CD4-positive, alpha-beta memory T cell (primary cell): ENCODE results near the gene SPEM3. TPM values are rescaled to one million over a fixed set of nuclear protein-coding genes. Genes with fewer than 3 reads are reported as not detected.
A peak's percentile ranks its signal among the peaks of the same experiment; 100 is the strongest.

ENCODE experiments used
- CTCF ChIA-PET: fragments of 350-600 bp; sonication (Branson Sonifier 250); formaldehyde crosslinking; loops from one replicate; lab custom pipeline; 2021; ENCODE audit warnings: inconsistent platforms; ENCODE audit not compliant: partially characterized antibody; lab: Charles Lee
- POLR2A ChIA-PET: fragments of 350-600 bp; sonication (Branson Sonifier 250); formaldehyde crosslinking; loops from one replicate; lab custom pipeline; 2021; ENCODE audit not compliant: partially characterized antibody; lab: Charles Lee
- DNase-seq, 5 donors: peaks; one replicate each; pipeline versions ENCODE4 v3.0.0 to v3.0.0-alpha.2; 2020 to 2022; ENCODE audit warnings: mixed read lengths in 1 of 5
- H3K27ac ChIP-seq: one replicate; pipeline ENCODE4 v1.7.0; 2013; ENCODE audit warnings: low read depth, low read length
- H3K27me3 ChIP-seq: 2 replicates; pipeline ENCODE4 v1.7.0; 2013; ENCODE audit warnings: mild to moderate bottlenecking, low read length, moderate library complexity; ENCODE audit not compliant: insufficient read depth
- H3K36me3 ChIP-seq: 2 replicates; pipeline ENCODE4 v1.7.0; 2013; ENCODE audit warnings: mild to moderate bottlenecking, low read length, moderate library complexity; ENCODE audit not compliant: insufficient read depth
- H3K4me1 ChIP-seq: 2 replicates; pipeline ENCODE4 v1.7.0; 2013; ENCODE audit warnings: mild to moderate bottlenecking, low read length, moderate library complexity; ENCODE audit not compliant: insufficient read depth
- H3K4me3 ChIP-seq, 2 donors: one replicate each; pipeline ENCODE4 v1.7.0; 2013; ENCODE audit warnings: low read length in 2 of 2, mild to moderate bottlenecking in 1 of 2
- H3K9me3 ChIP-seq, 2 donors: one replicate each; pipeline ENCODE4 v1.7.0; 2013; ENCODE audit warnings: low read length in 2 of 2, control low read depth in 1 of 2; ENCODE audit not compliant: control insufficient read depth in 1 of 2
- H3K27ac Mint-ChIP-seq, 7 donors: one replicate each; pipeline ENCODE4 v1.8.0; 2020 to 2021; ENCODE audit warnings: mixed read lengths in 7 of 7, mild to moderate bottlenecking in 6 of 7, inconsistent platforms in 3 of 7, moderate library complexity in 3 of 7
- H3K27me3 Mint-ChIP-seq, 2 donors: one replicate each; pipeline ENCODE4 v1.8.0; 2020 to 2021; ENCODE audit warnings: mixed read lengths in 2 of 2
- H3K36me3 Mint-ChIP-seq, 2 donors: one replicate each; pipeline ENCODE4 v1.8.0; 2020 to 2021; ENCODE audit warnings: mixed read lengths in 2 of 2, inconsistent platforms in 1 of 2, mild to moderate bottlenecking in 1 of 2
- H3K4me1 Mint-ChIP-seq, 4 donors: one replicate each; pipeline ENCODE4 v1.8.0; 2020 to 2021; ENCODE audit warnings: mixed read lengths in 4 of 4, mild to moderate bottlenecking in 1 of 4
- H3K4me3 Mint-ChIP-seq, 8 donors: one replicate each; pipeline ENCODE4 v1.8.0; 2020 to 2021; ENCODE audit warnings: mixed read lengths in 8 of 8, mild to moderate bottlenecking in 7 of 8, moderate library complexity in 6 of 8, inconsistent platforms in 3 of 8
- H3K9me3 Mint-ChIP-seq, 8 donors: one replicate each; pipeline ENCODE4 v1.8.0; 2020 to 2021; ENCODE audit warnings: mixed read lengths in 8 of 8, mild to moderate bottlenecking in 5 of 8, inconsistent platforms in 3 of 8, moderate library complexity in 1 of 8
- intact Hi-C: fragments of 100-400 bp; cut with micrococcal nuclease; formaldehyde crosslinking; loops from one replicate; pipeline ENCODE4 v1.15.1; 2023
- polyA plus RNA-seq, 2 donors: library from polyadenylated mRNA; unstranded; fragments of 300-500 nt; fragmentation: Illumina TruSeq; gene quantifications; one replicate each; pipeline ENCODE4 v1.2.3, GENCODE V29; 2021
- total RNA-seq, 2 experiments: library from RNA; stranded (reverse); gene quantifications; one replicate each; pipeline ENCODE4 v1.2.3, GENCODE V29; 2021

The SPEM3 gene
- total and polyA plus RNA-seq, 4 experiments from 2014 or later = not detected

DNA sequence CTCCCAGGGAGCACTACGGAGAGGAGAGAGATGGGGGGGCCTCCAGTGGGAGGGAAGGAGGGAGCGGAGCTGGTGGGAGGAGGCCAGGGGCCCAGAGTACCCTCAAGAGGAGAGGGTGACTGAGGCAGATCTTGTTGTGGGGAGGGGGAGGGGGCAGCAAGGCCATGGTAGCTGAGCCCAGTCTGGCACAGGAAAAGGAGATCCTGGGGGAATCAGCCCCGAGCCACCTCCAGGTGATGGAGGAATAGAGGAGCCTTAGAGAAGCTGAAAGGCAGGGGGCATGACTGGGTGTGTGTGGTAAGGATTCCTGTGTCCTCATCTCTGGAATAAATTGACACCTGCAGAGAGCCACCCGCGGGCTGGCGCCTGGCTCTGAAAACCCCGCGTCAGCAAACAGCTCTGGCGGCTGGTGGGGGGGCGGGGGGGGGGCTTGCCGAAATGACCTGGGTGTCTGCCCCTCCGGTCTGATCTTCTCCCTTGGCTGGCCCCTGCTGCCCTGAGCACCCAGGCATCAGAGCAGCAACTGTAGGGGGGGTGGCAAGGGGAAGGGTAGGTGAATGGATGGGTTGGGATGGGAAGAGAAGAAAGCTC lies 22.3 kb upstream of the SPEM3 start:
- DNase-seq = no peak

DNA sequence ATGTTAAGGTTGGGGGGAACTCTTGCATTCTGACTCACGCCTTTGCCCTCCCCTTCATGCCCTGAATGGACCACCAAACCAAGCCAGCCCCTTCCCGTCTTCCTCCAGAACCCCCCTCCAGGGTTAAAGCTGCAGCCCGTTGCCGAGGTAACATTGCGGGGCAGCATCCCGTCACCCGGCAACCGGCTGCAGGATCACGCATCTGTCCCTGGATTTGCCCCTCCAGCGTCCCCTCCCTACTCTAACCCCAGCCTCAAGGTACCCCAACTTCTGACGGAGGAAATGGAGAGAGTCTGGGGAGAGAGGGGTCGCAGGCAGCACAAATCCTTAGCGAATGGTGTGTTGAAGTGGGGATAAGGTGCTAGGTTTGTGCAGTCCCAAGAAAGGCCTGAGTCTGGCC lies 21.6 kb upstream of the SPEM3 start:
- POLR2A ChIA-PET = interaction anchor here (1.4 to 3.4 kb wide), 3 partner anchors 23 to 96 kb away, joined by 3 to 18 read pairs (median 14); partner anchors contain the start of gene TMEM102
- intact Hi-C loops = no loop called here
- DNase-seq = no peak

More for the DNA sequence above, 22.3 kb upstream of the SPEM3 start:
- intact Hi-C loops = no loop called here
- H3K36me3 Mint-ChIP-seq = peaks cover 0 to 7% of the 10 kb centered on the region in 2 donors
- H3K27ac Mint-ChIP-seq = peak overlapping the region in 4 of 7 donors; percentile 22 to 91 (median 66)
- H3K27me3 Mint-ChIP-seq = peaks cover 2% of the 10 kb centered on the region in 2 donors
- POLR2A ChIA-PET = interaction anchor here (3.4 kb wide), 1 partner anchor 22 kb away, joined by 14 read pairs; no protein-coding TSS in a partner anchor
- H3K9me3 Mint-ChIP-seq = no peaks in the 10 kb centered on the region
- no peaks in the 10 kb centered on the region for H3K36me3 ChIP-seq
- no peak overlapping the region for H3K4me3 ChIP-seq
- CTCF ChIA-PET = no interaction called here
- H3K4me1 ChIP-seq = peaks cover 17% of the 10 kb centered on the region
- no peak overlapping the region for H3K27ac ChIP-seq
- H3K4me1 Mint-ChIP-seq = peaks cover 15 to 48% (median 20%) of the 10 kb centered on the region in 4 donors
- peak overlapping the region in 7 of 8 donors; percentile 48 to 81 (median 66) for H3K4me3 Mint-ChIP-seq
- H3K27me3 ChIP-seq = no peaks in the 10 kb centered on the region
- H3K9me3 ChIP-seq = no peaks in the 10 kb centered on the region

DNA sequence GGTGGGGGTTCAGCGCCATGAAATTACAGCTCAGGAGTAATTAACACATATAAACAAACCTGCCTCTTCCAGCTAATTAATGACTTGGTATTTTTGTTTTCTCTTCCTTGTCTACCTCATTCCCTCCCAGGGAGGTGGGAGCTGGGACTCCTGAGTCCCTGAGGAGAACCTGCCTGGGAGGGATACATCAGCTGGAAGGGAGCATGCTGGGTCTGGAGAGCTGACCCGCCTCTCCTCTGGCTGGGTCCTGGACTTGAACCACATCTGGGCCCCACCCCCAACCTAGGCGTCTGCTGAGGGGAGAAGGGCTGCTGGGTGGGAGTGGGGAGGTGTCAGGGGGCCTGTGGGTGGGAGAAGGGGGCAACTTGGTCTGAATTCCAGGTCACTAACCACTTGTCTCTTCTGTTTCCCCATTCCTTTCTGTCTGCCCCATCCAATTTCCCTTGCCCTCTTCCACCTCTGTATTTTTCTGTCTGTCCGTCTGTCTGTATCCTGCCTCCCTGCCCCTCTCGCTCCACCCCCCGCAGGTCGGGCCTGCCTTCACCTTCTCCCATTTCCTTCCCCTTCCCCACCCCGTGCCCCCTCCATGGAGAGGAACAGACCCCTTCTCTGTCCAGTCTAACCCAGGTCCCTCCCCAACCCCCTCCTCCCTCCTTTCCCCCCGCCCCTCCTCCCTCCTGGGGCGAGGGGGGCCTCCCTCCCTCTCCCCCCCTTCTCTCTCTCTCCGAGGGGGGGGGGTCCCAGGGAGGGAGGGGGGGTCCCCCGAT lies 21.0 kb upstream of the SPEM3 start, which contains the start of gene NLGN2:
TSS of gene NLGN2 (plus strand) at position 361 of the 767 bp plus-strand sequence. CDS start 411 bp downstream, outside the sequence.
- Mint-ChIP-seq H3K9me3 (no peaks in the 10 kb centered on the region), H3K4me1 (peaks cover 11 to 47% (median 16%) of the 10 kb centered on the region in 4 donors), H3K27ac (peak within 1 kb of the TSS in 1 of 7 donors; percentile 52), H3K36me3 (peaks cover 0 to 7% of the 10 kb centered on the region in 2 donors), H3K27me3 (peaks cover 2% of the 10 kb centered on the region in 2 donors), H3K4me3 (peak within 1 kb of the TSS in 7 of 8 donors; percentile 35 to 69 (median 59))
- Histone ChIP-seq H3K36me3 (no peaks in the 10 kb centered on the region), H3K27ac (no peak within 1 kb of the TSS), H3K9me3 (no peaks in the 10 kb centered on the region), H3K4me1 (peaks cover 16% of the 10 kb centered on the region), H3K27me3 (no peaks in the 10 kb centered on the region), H3K4me3 (no peak within 1 kb of the TSS)
- CTCF ChIA-PET = interaction anchor here (1.0 kb wide), 2 partner anchors 52 to 153 kb away, joined by 3 to 4 read pairs; no protein-coding TSS in a partner anchor
- POLR2A ChIA-PET = interaction anchor here (1.4 to 3.4 kb wide), 3 partner anchors 23 to 95 kb away, joined by 3 to 18 read pairs (median 14); partner anchors contain the start of gene TMEM102
- DNase-seq = no peak
- intact Hi-C loops = no loop called here

More for the DNA sequence above, 21.6 kb upstream of the SPEM3 start:
- H3K36me3 ChIP-seq = no peaks in the 10 kb centered on the region
- no peak overlapping the region for H3K27ac ChIP-seq
- H3K9me3 ChIP-seq = no peaks in the 10 kb centered on the region
- H3K4me3 Mint-ChIP-seq = peak overlapping the region in 1 of 8 donors; percentile 35
- no peak overlapping the region for H3K27ac Mint-ChIP-seq
- CTCF ChIA-PET = no interaction called here
- H3K36me3 Mint-ChIP-seq = peaks cover 0 to 7% of the 10 kb centered on the region in 2 donors
- no peaks in the 10 kb centered on the region for H3K27me3 ChIP-seq
- H3K4me3 ChIP-seq = no peak overlapping the region
- peaks cover 2% of the 10 kb centered on the region in 2 donors for H3K27me3 Mint-ChIP-seq
- peaks cover 17% of the 10 kb centered on the region for H3K4me1 ChIP-seq
- H3K4me1 Mint-ChIP-seq = peaks cover 11 to 48% (median 16%) of the 10 kb centered on the region in 4 donors
- H3K9me3 Mint-ChIP-seq = no peaks in the 10 kb centered on the region

DNA sequence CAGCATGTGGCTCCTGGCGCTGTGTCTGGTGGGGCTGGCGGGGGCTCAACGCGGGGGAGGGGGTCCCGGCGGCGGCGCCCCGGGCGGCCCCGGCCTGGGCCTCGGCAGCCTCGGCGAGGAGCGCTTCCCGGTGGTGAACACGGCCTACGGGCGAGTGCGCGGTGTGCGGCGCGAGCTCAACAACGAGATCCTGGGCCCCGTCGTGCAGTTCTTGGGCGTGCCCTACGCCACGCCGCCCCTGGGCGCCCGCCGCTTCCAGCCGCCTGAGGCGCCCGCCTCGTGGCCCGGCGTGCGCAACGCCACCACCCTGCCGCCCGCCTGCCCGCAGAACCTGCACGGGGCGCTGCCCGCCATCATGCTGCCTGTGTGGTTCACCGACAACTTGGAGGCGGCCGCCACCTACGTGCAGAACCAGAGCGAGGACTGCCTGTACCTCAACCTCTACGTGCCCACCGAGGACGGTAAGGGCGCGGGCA lies 20.4 kb upstream of the SPEM3 start:
- Histone ChIP-seq H3K4me3 (no peak overlapping the region), H3K9me3 (no peaks in the 10 kb centered on the region), H3K4me1 (peaks cover 10% of the 10 kb centered on the region), H3K27me3 (no peaks in the 10 kb centered on the region), H3K36me3 (no peaks in the 10 kb centered on the region), H3K27ac (no peak overlapping the region)
- DNase-seq = peak; percentile 33 to 55 (median 37)
- H3K27me3 Mint-ChIP-seq = peaks cover 2% of the 10 kb centered on the region in 2 donors
- no peak overlapping the region for H3K27ac Mint-ChIP-seq
- peaks cover 0 to 7% of the 10 kb centered on the region in 2 donors for H3K36me3 Mint-ChIP-seq
- POLR2A ChIA-PET = interaction anchor here (1.4 to 3.4 kb wide), 4 partner anchors 24 to 94 kb away, joined by 3 to 18 read pairs (median 14); partner anchors contain the start of gene TMEM102
- H3K4me1 Mint-ChIP-seq = peaks cover 7 to 41% (median 10%) of the 10 kb centered on the region in 4 donors
- intact Hi-C loops = no loop called here
- CTCF ChIA-PET = interaction anchor here (1.0 kb wide), 2 partner anchors 52 to 152 kb away, joined by 3 to 4 read pairs; no protein-coding TSS in a partner anchor
- H3K9me3 Mint-ChIP-seq = no peaks in the 10 kb centered on the region
- peak overlapping the region in 3 of 8 donors; percentile 52 to 59 (median 59) for H3K4me3 Mint-ChIP-seq

DNA sequence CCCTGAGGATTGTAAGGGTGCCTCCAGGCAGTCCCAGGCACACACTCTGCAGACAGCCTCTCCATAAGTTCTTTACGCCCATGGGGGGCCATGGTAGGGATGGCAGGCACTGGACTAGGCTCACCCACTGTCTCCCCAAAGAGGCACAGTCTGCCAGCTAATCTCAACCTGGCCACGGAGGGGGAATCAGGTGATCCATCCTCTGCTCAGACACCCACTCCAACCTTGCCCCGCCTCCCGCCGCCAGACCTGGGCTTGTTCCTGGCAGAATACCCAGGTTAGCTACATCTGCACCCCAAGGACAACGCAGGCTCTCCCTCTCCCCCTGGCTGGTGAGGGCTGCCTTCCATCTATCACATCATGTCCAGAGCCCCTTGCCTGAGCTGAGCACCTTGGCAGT lies 19.8 kb upstream of the SPEM3 start:
- Mint-ChIP-seq H3K36me3 (peaks cover 0 to 6% of the 10 kb centered on the region in 2 donors), H3K27me3 (peaks cover 2% of the 10 kb centered on the region in 2 donors), H3K9me3 (no peaks in the 10 kb centered on the region), H3K27ac (peak overlapping the region in 3 of 7 donors; percentile 12 to 86 (median 57)), H3K4me3 (peak overlapping the region in 4 of 8 donors; percentile 11 to 72 (median 40)), H3K4me1 (peaks cover 6 to 35% (median 10%) of the 10 kb centered on the region in 4 donors)
- CTCF ChIA-PET = interaction anchor here (1.0 kb wide), 1 partner anchor 152 kb away, joined by 3 read pairs; no protein-coding TSS in a partner anchor
- no peak overlapping the region for H3K4me3 ChIP-seq
- H3K27ac ChIP-seq = no peak overlapping the region
- no peaks in the 10 kb centered on the region for H3K36me3 ChIP-seq
- H3K9me3 ChIP-seq = no peaks in the 10 kb centered on the region
- H3K27me3 ChIP-seq = no peaks in the 10 kb centered on the region
- peaks cover 8% of the 10 kb centered on the region for H3K4me1 ChIP-seq
- DNase-seq = peak in 1 of 5 donors; percentile 39
- POLR2A ChIA-PET = interaction anchor here (1.9 to 2.7 kb wide), 2 partner anchors 24 to 27 kb away, joined by 13 to 18 read pairs; partner anchors contain the start of gene TMEM102
- intact Hi-C loops = no loop called here

DNA sequence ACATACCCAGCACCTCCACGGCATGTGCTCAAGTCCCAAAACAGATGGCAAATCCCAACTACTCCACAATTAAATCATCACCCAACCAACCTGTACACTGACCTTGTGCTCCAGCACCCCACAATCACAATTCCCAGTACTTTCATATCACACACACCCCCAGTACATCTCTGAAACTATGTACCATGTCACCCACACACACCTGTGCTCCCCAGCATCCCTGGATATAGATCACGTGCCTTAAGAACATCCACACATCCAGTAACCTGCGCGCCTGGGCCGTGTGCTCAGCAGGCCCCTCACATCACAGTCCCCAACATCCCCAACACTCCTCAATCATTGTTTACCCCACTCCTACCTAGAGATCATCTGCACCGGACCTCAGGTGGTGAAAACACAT lies 18.9 kb upstream of the SPEM3 start:
- H3K4me1 Mint-ChIP-seq = peaks cover 5 to 27% (median 8%) of the 10 kb centered on the region in 4 donors
- CTCF ChIA-PET = no interaction called here
- H3K27ac Mint-ChIP-seq = peak overlapping the region in 2 of 7 donors; percentile 83 to 86
- Histone ChIP-seq H3K27ac (no peak overlapping the region), H3K4me1 (peaks cover 8% of the 10 kb centered on the region), H3K4me3 (no peak overlapping the region), H3K36me3 (no peaks in the 10 kb centered on the region), H3K27me3 (no peaks in the 10 kb centered on the region), H3K9me3 (no peaks in the 10 kb centered on the region)
- no peaks in the 10 kb centered on the region for H3K9me3 Mint-ChIP-seq
- DNase-seq = no peak
- POLR2A ChIA-PET = interaction anchor here (1.9 to 2.7 kb wide), 2 partner anchors 25 to 26 kb away, joined by 13 to 18 read pairs; partner anchors contain the start of gene TMEM102
- intact Hi-C loops = no loop called here
- H3K36me3 Mint-ChIP-seq = no peaks in the 10 kb centered on the region
- peak overlapping the region in 2 of 8 donors; percentile 16 to 24 for H3K4me3 Mint-ChIP-seq
- H3K27me3 Mint-ChIP-seq = peaks cover 2% of the 10 kb centered on the region in 2 donors
